ENCODE data around the gene TEKT2.

- TF ChIP-seq CTCF (IDR thresholded peaks at IDR 0.05) (no peak), POLR2A (IDR thresholded peaks at IDR 0.05) (no peak)
These were observed 53.3 kb downstream of the TEKT2 start for GRCh38 chr1:36137226-36137625.

All from Peyer's patch (tissue), 4 donors.